GM18861 (cell line): ENCODE results near the gene DISP2.

ENCODE experiments used
- ATAC-seq: cut with Tn5 transposase; IDR thresholded peaks from one replicate; pipeline ENCODE4 v1.9.1; 2021; ENCODE audit not compliant: unreplicated experiment

Gene DISP2

GRCh38 chr15:40357723-40358470 is at the start of gene DISP2:
Gene DISP2 (plus strand): TSS chr15:40358219. CDS start chr15:40358322, 103 bp downstream.
- peak; percentile 72 for ATAC-seq

GRCh38 chr15:40309344-40309862 is 48.6 kb upstream of the DISP2 start:
- ATAC-seq, result no peak

GRCh38 chr15:40310001-40310959 is 47.7 kb upstream of the DISP2 start:
- ATAC-seq, result no peak

- ATAC-seq, result no peak
Measured at GRCh38 chr15:40310993-40311392, 47.0 kb upstream of the DISP2 start.

- no peak for ATAC-seq
Measured at GRCh38 chr15:40312370-40313158, 45.5 kb upstream of the DISP2 start.

- ATAC-seq, result no peak
Measured at GRCh38 chr15:40313531-40314398, 44.3 kb upstream of the DISP2 start.

- ATAC-seq, result no peak
Measured at GRCh38 chr15:40314723-40315276, 43.2 kb upstream of the DISP2 start.

- ATAC-seq, result no peak
Measured at GRCh38 chr15:40316931-40317330, 41.1 kb upstream of the DISP2 start.

- ATAC-seq, result no peak
Measured at GRCh38 chr15:40317580-40317979, 40.4 kb upstream of the DISP2 start.

GRCh38 chr15:40320409-40320808 is 37.6 kb upstream of the DISP2 start:
- no peak for ATAC-seq

- ATAC-seq, result no peak
Measured at GRCh38 chr15:40320931-40321371, 37.1 kb upstream of the DISP2 start.

- ATAC-seq, result no peak
Measured at GRCh38 chr15:40322531-40323238, 35.3 kb upstream of the DISP2 start.

- ATAC-seq, result peak; percentile 85
Measured at GRCh38 chr15:40323239-40323952, 34.6 kb upstream of the DISP2 start, which contains the start of gene INAFM2. Gene INAFM2 (plus strand): TSS chr15:40323692. CDS start chr15:40324056, 364 bp downstream.

- ATAC-seq, result peak; percentile 1
Measured at GRCh38 chr15:40323953-40324937, 33.8 kb upstream of the DISP2 start.

GRCh38 chr15:40325188-40325587 is 32.8 kb upstream of the DISP2 start:
- ATAC-seq, result no peak

GRCh38 chr15:40325700-40326099 is 32.3 kb upstream of the DISP2 start:
- ATAC-seq, result no peak

- no peak for ATAC-seq
Measured at GRCh38 chr15:40327457-40327856, 30.6 kb upstream of the DISP2 start.
